H1 (cell line): ENCODE measurements around the gene BTRC. TPM values are rescaled to one million over a fixed set of nuclear protein-coding genes. Genes with fewer than 3 reads are reported as not detected.

Experiments
- CTCF ChIA-PET: fragments of 300-600 bp; sonication (Branson Sonifier 250); formaldehyde crosslinking; loops from one replicate; lab custom pipeline; 2021; ENCODE audit not compliant: partially characterized antibody; lab: Charles Lee
- POLR2A ChIA-PET: fragments of 300-600 bp; sonication (Branson Sonifier 250); formaldehyde crosslinking; loops from one replicate; lab custom pipeline; 2021; ENCODE audit warnings: inconsistent platforms; ENCODE audit not compliant: partially characterized antibody; lab: Charles Lee
- DNase-seq, 2 experiments: peaks; one replicate each; pipeline versions ENCODE4 v3.0.0 to v3.0.0-alpha.2; 2010 to 2022; ENCODE audit warnings: low spot score in 2 of 2, low read depth in 1 of 2, mixed read lengths in 1 of 2
- FAIRE-seq: peaks from 2 replicates; lab custom pipeline; 2011; peaks lifted over from hg19 to GRCh38; lab: Jason Lieb, UNC
- H2AFZ ChIP-seq: 2 replicates; pipeline ENCODE4 v1.8.1; 2012; ENCODE audit warnings: low read length, inconsistent platforms
- H2AK5ac ChIP-seq: 2 replicates; pipeline ENCODE4 v1.6.1; 2013; ENCODE audit warnings: low read depth, low read length
- H2BK120ac ChIP-seq: replicated peaks from 2 replicates; pipeline ENCODE3; 2013; ENCODE audit warnings: low read depth, low read length, inconsistent platforms
- H2BK12ac ChIP-seq: 2 replicates; pipeline ENCODE4 v1.6.1; 2013; ENCODE audit warnings: low read depth, low read length
- H2BK15ac ChIP-seq: 2 replicates; pipeline ENCODE4 v1.6.1; 2013; ENCODE audit warnings: low read length
- H2BK20ac ChIP-seq: 2 replicates; pipeline ENCODE4 v1.6.1; 2013; ENCODE audit warnings: low read length
- H2BK5ac ChIP-seq: 2 replicates; pipeline ENCODE4 v1.6.1; 2013; ENCODE audit warnings: low read depth, low read length
- H3K14ac ChIP-seq: 2 replicates; pipeline ENCODE4 v1.6.1; 2013; ENCODE audit warnings: inconsistent platforms; ENCODE audit not compliant: insufficient read length
- H3K18ac ChIP-seq: 2 replicates; pipeline ENCODE4 v1.6.1; 2013; ENCODE audit warnings: low read length; ENCODE audit errors: extremely low read depth
- H3K23ac ChIP-seq: 2 replicates; pipeline ENCODE4 v1.6.1; 2013; ENCODE audit warnings: inconsistent platforms; ENCODE audit not compliant: insufficient read length
- H3K23me2 ChIP-seq: 2 replicates; pipeline ENCODE4 v1.6.1; 2013; ENCODE audit warnings: low read depth, low read length
- H3K27ac ChIP-seq: 2 replicates; pipeline ENCODE4 v1.6.1; 2011; ENCODE audit warnings: low read depth, low read length, inconsistent platforms
- H3K27me3 ChIP-seq, 4 experiments: replicated peaks in 1 of 4; 1 replicate in 1 of 4; 2 replicates in 3 of 4; pipeline versions ENCODE4 v1.6.1 to v1.8.1; 2011 to 2013; ENCODE audit warnings: low read length in 3 of 4, mild to moderate bottlenecking in 3 of 4, inconsistent platforms in 2 of 4, mixed read lengths in 2 of 4, moderate library complexity in 1 of 4; ENCODE audit not compliant: control insufficient read depth in 3 of 4, insufficient read depth in 3 of 4; ENCODE audit errors: extremely low read depth in 1 of 4
- H3K36me3 ChIP-seq, 4 experiments: 2 replicates each; pipeline versions ENCODE4 v1.6.1 to v1.8.1; 2011 to 2013; ENCODE audit warnings: mild to moderate bottlenecking in 4 of 4, low read length in 3 of 4, moderate library complexity in 2 of 4, control low read depth in 1 of 4, inconsistent platforms in 1 of 4; ENCODE audit not compliant: insufficient read depth in 4 of 4, control insufficient read depth in 2 of 4
- H3K4ac ChIP-seq: replicated peaks from 2 replicates; pipeline ENCODE3; 2013; ENCODE audit warnings: low read length, low read depth, mixed read lengths, inconsistent platforms; ENCODE audit not compliant: insufficient read length
- H3K4me1 ChIP-seq, 4 experiments: replicated peaks in 1 of 4; 1 replicate in 1 of 4; 2 replicates in 3 of 4; pipeline versions ENCODE4 v1.6.1 to v1.8.1; 2011 to 2013; ENCODE audit warnings: low read length in 3 of 4, inconsistent platforms in 2 of 4, mixed read lengths in 1 of 4; ENCODE audit not compliant: insufficient read depth in 4 of 4, control insufficient read depth in 3 of 4
- H3K4me2 ChIP-seq, 2 experiments: 2 replicates each; pipeline versions ENCODE4 v1.6.1 to v1.8.1; 2011 to 2013; ENCODE audit warnings: low read depth in 2 of 2, low read length in 2 of 2, control low read depth in 1 of 2, inconsistent platforms in 1 of 2, mild to moderate bottlenecking in 1 of 2; ENCODE audit not compliant: insufficient read depth in 1 of 2
- H3K4me3 ChIP-seq, 4 experiments: fragments of 200-600, 300-600 bp in 1 of 4; sonication (generic), shearing (Covaris generic), sonication (Bioruptor Twin) in 1 of 4; 2 replicates each; pipeline versions ENCODE4 v1.5.1 to v1.8.1; 2011 to 2016; ENCODE audit warnings: low read length in 4 of 4, low read depth in 3 of 4, control low read depth in 2 of 4, inconsistent platforms in 2 of 4, mild to moderate bottlenecking in 2 of 4, mixed read lengths in 1 of 4, moderate library complexity in 1 of 4; ENCODE audit not compliant: insufficient read depth in 2 of 4; ENCODE audit errors: extremely low read depth in 1 of 4
- H3K56ac ChIP-seq: replicated peaks from 2 replicates; pipeline ENCODE3; 2013; ENCODE audit warnings: low read depth, mild to moderate bottlenecking, mixed read lengths, low read length, inconsistent platforms; ENCODE audit not compliant: insufficient read length
- H3K79me1 ChIP-seq: 2 replicates; pipeline ENCODE4 v1.6.1; 2013; ENCODE audit warnings: low read depth, low read length, control low read depth
- H3K79me2 ChIP-seq, 2 experiments: 2 replicates each; pipeline versions ENCODE4 v1.6.1 to v1.8.1; 2012 to 2013; ENCODE audit warnings: low read length in 2 of 2, mild to moderate bottlenecking in 2 of 2, inconsistent platforms in 1 of 2; ENCODE audit not compliant: insufficient read depth in 2 of 2, control insufficient read depth in 1 of 2
- H3K9ac ChIP-seq, 4 experiments: replicated peaks in 1 of 4; 1 replicate in 1 of 4; 2 replicates in 3 of 4; pipeline versions ENCODE4 v1.6.1 to v1.8.1; 2011 to 2013; ENCODE audit warnings: low read depth in 3 of 4, low read length in 3 of 4, control low read depth in 2 of 4, mild to moderate bottlenecking in 2 of 4, moderate library complexity in 2 of 4, inconsistent platforms in 1 of 4; ENCODE audit errors: extremely low read depth in 1 of 4
- H3K9me3 ChIP-seq, 2 experiments: 2 replicates each; pipeline versions ENCODE4 v1.6.1 to v1.8.1; 2012 to 2013; ENCODE audit warnings: mild to moderate bottlenecking in 2 of 2, moderate library complexity in 2 of 2, control low read depth in 1 of 2, inconsistent platforms in 1 of 2, low read depth in 1 of 2, low read length in 1 of 2, mixed read lengths in 1 of 2; ENCODE audit not compliant: insufficient read depth in 2 of 2
- H4K20me1 ChIP-seq, 2 experiments: replicated peaks in 1 of 2; 2 replicates each; pipeline versions ENCODE3 to v1.8.1; 2011 to 2013; ENCODE audit warnings: inconsistent platforms in 2 of 2, low read length in 2 of 2, mild to moderate bottlenecking in 1 of 2; ENCODE audit not compliant: insufficient read depth in 2 of 2, control insufficient read depth in 1 of 2
- H4K5ac ChIP-seq: 2 replicates; pipeline ENCODE4 v1.6.1; 2013; ENCODE audit warnings: low read length, low read depth, mixed read lengths, inconsistent platforms; ENCODE audit not compliant: insufficient read length
- H4K8ac ChIP-seq: 2 replicates; pipeline ENCODE4 v1.8.0; 2013; ENCODE audit warnings: mild to moderate bottlenecking, moderate library complexity, low read length, inconsistent platforms; ENCODE audit not compliant: insufficient read depth; ENCODE audit errors: extremely low read depth
- H4K91ac ChIP-seq: replicated peaks from 2 replicates; pipeline ENCODE3; 2013; ENCODE audit warnings: low read length, mixed read lengths, inconsistent platforms; ENCODE audit not compliant: insufficient read length
- ATF3 ChIP-seq: IDR thresholded peaks from 2 replicates; pipeline ENCODE4 v1.6.1; 2011; ENCODE audit warnings: low read depth, mild to moderate bottlenecking, low read length; ENCODE audit not compliant: insufficient read depth
- E2F6 ChIP-seq: IDR thresholded peaks from 2 replicates; pipeline ENCODE4 v1.6.1; 2012; ENCODE audit warnings: inconsistent platforms
- EGR1 ChIP-seq: IDR thresholded peaks from 2 replicates; pipeline ENCODE4 v1.6.1; 2011; ENCODE audit warnings: low read depth, low read length, borderline replicate concordance
- HDAC6 ChIP-seq: IDR thresholded peaks from one replicate; pipeline ENCODE4 v1.7.1; 2012; ENCODE audit warnings: low read depth, mild to moderate bottlenecking, inconsistent platforms, low read length, moderate library complexity
- KDM1A ChIP-seq: fragments of 200-600, 300-600 bp; sonication (generic); IDR thresholded peaks from 2 replicates; pipeline ENCODE4 v1.7.1; 2016; ENCODE audit warnings: mild to moderate bottlenecking, low read length, borderline replicate concordance
- KDM4A ChIP-seq: IDR thresholded peaks from one replicate; pipeline ENCODE4 v1.7.1; 2012; ENCODE audit warnings: low read depth, mild to moderate bottlenecking, moderate library complexity, low read length, inconsistent platforms; ENCODE audit not compliant: severe bottlenecking
- KDM5A ChIP-seq: fragments of 200-600 bp; IDR thresholded peaks from 2 replicates; pipeline ENCODE4 v1.7.1; 2012; ENCODE audit warnings: mild to moderate bottlenecking, low read length, inconsistent platforms, mixed read lengths
- POLR2AphosphoS5 ChIP-seq: IDR thresholded peaks from 2 replicates; pipeline ENCODE4 v1.6.1; 2011; ENCODE audit warnings: low read depth, low read length
- RBBP5 ChIP-seq: IDR thresholded peaks from 2 replicates; pipeline ENCODE4 v1.7.1; 2012; ENCODE audit warnings: low read depth, mild to moderate bottlenecking, inconsistent platforms, low read length, moderate library complexity, borderline replicate concordance
- RNF2 ChIP-seq: fragments of 200-900, 300-1000 bp; sonication (generic); IDR thresholded peaks from 2 replicates; pipeline ENCODE4 v1.7.1; 2016; ENCODE audit warnings: borderline replicate concordance, low read depth, mild to moderate bottlenecking, antibody characterized with exemption, low read length; ENCODE audit not compliant: poor library complexity, severe bottlenecking; ENCODE audit errors: missing control alignments
- RXRA ChIP-seq: IDR thresholded peaks from 2 replicates; pipeline ENCODE4 v1.6.1; 2011; ENCODE audit warnings: low read depth, mild to moderate bottlenecking, low read length, moderate library complexity; ENCODE audit not compliant: insufficient read depth
- SIRT6 ChIP-seq: IDR thresholded peaks from one replicate; pipeline ENCODE4 v1.7.1; 2012; ENCODE audit warnings: low read length, inconsistent platforms
- TAF1 ChIP-seq: IDR thresholded peaks from 2 replicates; pipeline ENCODE4 v1.6.1; 2011; ENCODE audit warnings: mild to moderate bottlenecking, low read depth, low read length
- WGBS, 2 experiments: shearing (Covaris generic) in 1 of 2; methylation state at CpG; one replicate each; pipeline versions ENCODE4 v1.1.6 to v1.1.7; 2013 to 2015; ENCODE audit warnings: low lambda C conversion rate in 2 of 2, mixed read lengths in 2 of 2, inconsistent platforms in 1 of 2, low coverage in 1 of 2, missing lambda C conversion rate in 1 of 2; ENCODE audit not compliant: insufficient replicate concordance in 2 of 2, insufficient coverage in 1 of 2, insufficient read length in 1 of 2; ENCODE audit errors: extremely low coverage in 1 of 2, missing lambda C conversion rate in 1 of 2; 5-methylcytosine and 5-hydroxymethylcytosine counted together
- polyA plus RNA-seq, 7 experiments: library from polyadenylated mRNA; depleted of rRNA in 3 of 7; stranded (reverse) in 5 of 7; unstranded in 2 of 7; fragments of >200 nt in 5 of 7; fragments of 200-250 nt in 2 of 7; gene quantifications; 1 replicate in 5 of 7; 2 replicates in 1 of 7; 4 replicates in 1 of 7; pipeline versions ENCODE4 v1.2.1 to v1.2.3, GENCODE V29; 2011 to 2013; ENCODE audit warnings: missing spikeins in 2 of 7, mixed read lengths in 2 of 7
- total RNA-seq: library from RNA; stranded (reverse); fragmentation: NEBNext Ultra II Directional; extraction: Animal tissue kit (Norgen Biotek cat#: 25700); gene quantifications from 2 replicates; pipeline ENCODE4 v1.2.1, GENCODE V29; 2021

The BTRC gene
- total and polyA plus RNA-seq, 2 of the 8 experiments (the other 6 are each of a cell fraction or from before 2014, with no cell fraction given), result 9.9 to 24.7 TPM

- no peak overlapping the region for H3K56ac ChIP-seq
- H3K79me1 ChIP-seq, result no peaks in the 10 kb centered on the region; the same call in 1 of the 2 replicates
- H3K9me3 ChIP-seq, result no peaks in the 10 kb centered on the region
- H3K9ac ChIP-seq, result no peak overlapping the region; a peak in 1 of 7 replicates
- H3K27me3 ChIP-seq, result no peaks in the 10 kb centered on the region
- H3K23me2 ChIP-seq, result peaks cover 8% of the 10 kb centered on the region; the same call in 1 of the 2 replicates
- no peak overlapping the region for H3K18ac ChIP-seq
- H3K4me1 ChIP-seq, result peaks cover 0 to 4% (median 2%) of the 10 kb centered on the region in 4 experiments; a peak in 2 of 7 replicates
- no peak overlapping the region for H2AFZ ChIP-seq
- H2BK120ac ChIP-seq, result no peak overlapping the region
- H3K23ac ChIP-seq, result no peak overlapping the region
- peaks cover 0 to 10% of the 10 kb centered on the region in 2 experiments; a peak in 2 of 4 replicates for H3K79me2 ChIP-seq
- H3K4me2 ChIP-seq, result no peak overlapping the region
- H2BK12ac ChIP-seq, result no peak overlapping the region
- no peak overlapping the region for H2BK15ac ChIP-seq
- H2BK20ac ChIP-seq, result no peak overlapping the region
- DNase-seq (no peak), FAIRE-seq (no peak)
- peaks cover 0 to 2% of the 10 kb centered on the region in 2 experiments for H4K20me1 ChIP-seq
- CTCF ChIA-PET, result interaction anchor here (0.7 to 1.5 kb wide), 3 partner anchors 16 to 86 kb away, joined by 3 to 5 read pairs (median 3); no protein-coding TSS in a partner anchor
- no peak overlapping the region for H3K27ac ChIP-seq
- POLR2A ChIA-PET, result no interaction called here
- H4K91ac ChIP-seq, result no peak overlapping the region
- H3K4ac ChIP-seq, result no peak overlapping the region
- no peak overlapping the region for H2AK5ac ChIP-seq
- H2BK5ac ChIP-seq, result no peak overlapping the region
- H3K36me3 ChIP-seq, result no peaks in the 10 kb centered on the region
- H3K4me3 ChIP-seq, result no peak overlapping the region
- no peak overlapping the region for H4K5ac ChIP-seq
- H4K8ac ChIP-seq, result no peak overlapping the region
- no peak overlapping the region for H3K14ac ChIP-seq
- 80% methylated on average over 4 of the region's 4 CpGs; no CpG with 5 or more reads in 1 of the 2 experiments for WGBS, 2 experiments
- TF ChIP-seq KDM4A, result no peak
- no peak for TF ChIP-seq KDM1A
- TF ChIP-seq HDAC6, result no peak
- TF ChIP-seq ATF3, result no peak
- TF ChIP-seq RBBP5, result no peak
- TF ChIP-seq RNF2, result no peak
- TF ChIP-seq KDM5A, result no peak
- no peak for TF ChIP-seq E2F6
- TF ChIP-seq EGR1, result no peak
- no peak for TF ChIP-seq SIRT6
- no peak for TF ChIP-seq RXRA
- no peak for TF ChIP-seq POLR2AphosphoS5
- TF ChIP-seq TAF1, result no peak
Measured at GRCh38 chr10:101357958-101358357, 4.0 kb downstream of the BTRC start.
